H9 (cell line): Measurements from ENCODE around the gene MRPL57. TPM values are rescaled to one million over a fixed set of nuclear protein-coding genes. Genes with fewer than 3 reads are reported as not detected.

Experiments
- DNase-seq: peaks from one replicate; pipeline ENCODE4 v3.0.0-alpha.2; 2017
- H2AFZ ChIP-seq: one replicate; pipeline ENCODE4 v1.6.1; 2013; ENCODE audit warnings: mild to moderate bottlenecking, low read length, control low read depth, moderate library complexity
- H2AK5ac ChIP-seq: 2 replicates; pipeline ENCODE4 v1.6.1; 2013; ENCODE audit warnings: low read length, control low read depth, mixed read lengths; ENCODE audit not compliant: insufficient read length
- H2BK120ac ChIP-seq: one replicate; pipeline ENCODE4 v1.6.1; 2013; ENCODE audit warnings: low read depth, mild to moderate bottlenecking, low read length, control low read depth, inconsistent platforms; ENCODE audit not compliant: poor library complexity, severe bottlenecking
- H2BK12ac ChIP-seq: 2 replicates; pipeline ENCODE4 v1.6.1; 2013; ENCODE audit warnings: low read length, control low read depth, mixed read lengths, low read depth; ENCODE audit not compliant: insufficient read length
- H2BK15ac ChIP-seq: 2 replicates; pipeline ENCODE4 v1.6.1; 2013; ENCODE audit warnings: low read depth, low read length, control low read depth
- H2BK20ac ChIP-seq: one replicate; pipeline ENCODE4 v1.6.1; 2013; ENCODE audit warnings: low read depth, mild to moderate bottlenecking, low read length, control low read depth, inconsistent platforms; ENCODE audit not compliant: poor library complexity, severe bottlenecking
- H2BK5ac ChIP-seq: 2 replicates; pipeline ENCODE4 v1.6.1; 2013; ENCODE audit warnings: low read length, control low read depth, mixed read lengths; ENCODE audit not compliant: insufficient read length
- H3K14ac ChIP-seq: 2 replicates; pipeline ENCODE4 v1.6.1; 2013; ENCODE audit warnings: low read length, control low read depth; ENCODE audit not compliant: insufficient read depth
- H3K18ac ChIP-seq: 2 replicates; pipeline ENCODE4 v1.6.1; 2013; ENCODE audit warnings: low read depth, mild to moderate bottlenecking, mixed read lengths, low read length, control low read depth; ENCODE audit not compliant: insufficient read length
- H3K23ac ChIP-seq: 2 replicates; pipeline ENCODE4 v1.6.1; 2013; ENCODE audit warnings: low read length, control low read depth, mixed read lengths, low read depth; ENCODE audit not compliant: insufficient read length
- H3K23me2 ChIP-seq: 2 replicates; pipeline ENCODE4 v1.6.1; 2013; ENCODE audit warnings: low read depth, mild to moderate bottlenecking, mixed read lengths, low read length, control low read depth; ENCODE audit not compliant: insufficient read length, poor library complexity, severe bottlenecking
- H3K27ac ChIP-seq: 2 replicates; pipeline ENCODE4 v1.5.1; 2013; ENCODE audit warnings: low read length, control low read depth, mixed read lengths, low read depth; ENCODE audit not compliant: insufficient read length
- H3K27me3 ChIP-seq: 2 replicates; pipeline ENCODE4 v1.6.1; 2013; ENCODE audit warnings: low read length, control low read depth, inconsistent platforms; ENCODE audit not compliant: insufficient read depth
- H3K4ac ChIP-seq: 2 replicates; pipeline ENCODE4 v1.6.1; 2013; ENCODE audit warnings: low read depth, mild to moderate bottlenecking, control low read depth, inconsistent platforms, low read length, moderate library complexity
- H3K4me1 ChIP-seq: 2 replicates; pipeline ENCODE4 v1.6.1; 2013; ENCODE audit warnings: low read length, control low read depth, inconsistent platforms; ENCODE audit not compliant: insufficient read depth
- H3K4me2 ChIP-seq: 2 replicates; pipeline ENCODE4 v1.6.1; 2013; ENCODE audit warnings: low read length, control low read depth, mixed read lengths; ENCODE audit not compliant: insufficient read length, insufficient read depth
- H3K56ac ChIP-seq: 2 replicates; pipeline ENCODE4 v1.6.1; 2013; ENCODE audit warnings: low read depth, mild to moderate bottlenecking, mixed read lengths, low read length, control low read depth; ENCODE audit not compliant: insufficient read length
- H3K79me1 ChIP-seq: 2 replicates; pipeline ENCODE4 v1.6.1; 2013; ENCODE audit warnings: low read depth, mild to moderate bottlenecking, moderate library complexity, low read length, control low read depth, inconsistent platforms; ENCODE audit not compliant: insufficient read depth, poor library complexity, severe bottlenecking
- H3K79me2 ChIP-seq: 2 replicates; pipeline ENCODE4 v1.6.1; 2013; ENCODE audit warnings: low read length, control low read depth, inconsistent platforms; ENCODE audit not compliant: insufficient read depth
- H3K9ac ChIP-seq: 2 replicates; pipeline ENCODE4 v1.6.1; 2013; ENCODE audit warnings: low read length, control low read depth, mixed read lengths; ENCODE audit not compliant: insufficient read length; ENCODE audit errors: extremely low read depth
- H3K9me3 ChIP-seq: one replicate; pipeline ENCODE4 v1.6.1; 2013; ENCODE audit warnings: low read depth, low read length, inconsistent platforms; ENCODE audit not compliant: control insufficient read depth
- H3T11ph ChIP-seq: one replicate; pipeline ENCODE4 v1.6.1; 2013; ENCODE audit warnings: mild to moderate bottlenecking, low read length, control low read depth, inconsistent platforms
- H4K20me1 ChIP-seq: one replicate; pipeline ENCODE4 v1.6.1; 2013; ENCODE audit not compliant: control insufficient read depth, insufficient read length, insufficient read depth
- H4K5ac ChIP-seq: 2 replicates; pipeline ENCODE4 v1.6.1; 2013; ENCODE audit warnings: low read depth, mild to moderate bottlenecking, mixed read lengths, low read length, control low read depth; ENCODE audit not compliant: insufficient read length
- H4K8ac ChIP-seq: replicated peaks from 2 replicates; pipeline ENCODE4 v1.6.1; 2013; ENCODE audit warnings: low read length, control low read depth, mixed read lengths, low read depth; ENCODE audit not compliant: insufficient read length
- H4K91ac ChIP-seq: 2 replicates; pipeline ENCODE4 v1.6.1; 2013; ENCODE audit warnings: low read depth, mild to moderate bottlenecking, moderate library complexity, mixed read lengths, low read length, control low read depth; ENCODE audit not compliant: insufficient read length
- H3K27ac Mint-ChIP-seq, 3 experiments: 2 replicates in 2 of 3; 3 replicates in 1 of 3; pipeline ENCODE4 v1.8.0; 2020 to 2021; ENCODE audit warnings: mixed read lengths in 3 of 3, mild to moderate bottlenecking in 1 of 3, moderate library complexity in 1 of 3
- H3K27me3 Mint-ChIP-seq: 2 replicates; pipeline ENCODE4 v1.8.0; 2021; ENCODE audit warnings: low read depth, mild to moderate bottlenecking, moderate library complexity, mixed read lengths
- H3K36me3 Mint-ChIP-seq, 3 experiments: 2 replicates in 2 of 3; 3 replicates in 1 of 3; pipeline ENCODE4 v1.8.0; 2020 to 2021; ENCODE audit warnings: low read depth in 3 of 3, mixed read lengths in 3 of 3; ENCODE audit not compliant: insufficient read depth in 1 of 3
- H3K4me1 Mint-ChIP-seq, 2 experiments: 2 replicates each; pipeline ENCODE4 v1.8.0; 2020; ENCODE audit warnings: mixed read lengths in 2 of 2
- H3K4me3 Mint-ChIP-seq, 2 experiments: 2 replicates in 1 of 2; 3 replicates in 1 of 2; pipeline ENCODE4 v1.8.0; 2020 to 2021; ENCODE audit warnings: mild to moderate bottlenecking in 2 of 2, mixed read lengths in 2 of 2, moderate library complexity in 1 of 2
- H3K9me3 Mint-ChIP-seq, 2 experiments: 2 replicates in 1 of 2; 3 replicates in 1 of 2; pipeline ENCODE4 v1.8.0; 2020; ENCODE audit warnings: mild to moderate bottlenecking in 2 of 2, mixed read lengths in 2 of 2, moderate library complexity in 1 of 2
- CTCF ChIP-seq: fragments of 200-600 bp; sonication (generic); conservative IDR thresholded peaks from 3 replicates; pipeline ENCODE4 v1.8.0; 2021; ENCODE audit warnings: antibody characterized with exemption, mild to moderate bottlenecking
- WGBS: extraction: QIAGEN DNeasy Blood & Tissue Kit; methylation state at CpG from one replicate; pipeline ENCODE4 v1.1.7; 2013; ENCODE audit warnings: missing lambda C conversion rate, low lambda C conversion rate, mixed read lengths; ENCODE audit not compliant: insufficient read length; ENCODE audit errors: extremely low coverage; 5-methylcytosine and 5-hydroxymethylcytosine counted together
- total RNA-seq: library from RNA; stranded (reverse); gene quantifications from 2 replicates; pipeline ENCODE4 v1.2.1, GENCODE V29; 2021

The MRPL57 gene
- total RNA-seq, 1 experiment from 2014 or later, result 33.2 TPM

- no peaks in the 10 kb centered on the region for H3K4me1 Mint-ChIP-seq
These were observed 42.0 kb downstream of the MRPL57 start for GRCh38 chr13:21218351-21219035.

More at GRCh38 chr13:21218351-21219035, 42.0 kb downstream of the MRPL57 start:
- Mint-ChIP-seq H3K9me3 (peaks cover 12 to 17% of the 10 kb centered on the region in 2 experiments), H3K36me3 (peaks cover 0 to 12% (median 3%) of the 10 kb centered on the region in 3 experiments; a peak in 4 of 7 replicates), H3K27ac (no peak overlapping the region), H3K27me3 (no peaks in the 10 kb centered on the region; the same call in 1 of the 2 replicates), H3K4me3 (no peak overlapping the region)
- Histone ChIP-seq H2AK5ac (no peak overlapping the region), H2AFZ (no peak overlapping the region), H3K27ac (no peak overlapping the region), H3K18ac (no peak overlapping the region), H3T11ph (no peak overlapping the region), H3K9ac (no peak overlapping the region), H3K27me3 (no peaks in the 10 kb centered on the region), H3K4me1 (no peaks in the 10 kb centered on the region), H2BK20ac (no peak overlapping the region), H3K9me3 (no peaks in the 10 kb centered on the region), H2BK5ac (no peak overlapping the region), H4K8ac (no peak overlapping the region), H2BK12ac (no peak overlapping the region), H4K91ac (no peak overlapping the region), H4K5ac (no peak overlapping the region), H3K4ac (no peak overlapping the region), H3K14ac (no peak overlapping the region), H3K79me1 (no peaks in the 10 kb centered on the region), H3K79me2 (no peaks in the 10 kb centered on the region), H3K23ac (no peak overlapping the region), H3K56ac (no peak overlapping the region), H3K23me2 (no peaks in the 10 kb centered on the region), H2BK120ac (no peak overlapping the region), H2BK15ac (no peak overlapping the region), H4K20me1 (no peaks in the 10 kb centered on the region), H3K4me2 (no peak overlapping the region)
- no peak for TF ChIP-seq CTCF
- no peak for DNase-seq
- WGBS, result no CpG with 5 or more reads among the region's 7 CpGs
